GM23248 (cell line): ENCODE measurements around the gene ERCC8. TPM values are rescaled to one million over a fixed set of nuclear protein-coding genes. Genes with fewer than 3 reads are reported as not detected.

Source experiments
- DNase-seq: peaks from one replicate; pipeline ENCODE4 v3.0.0-alpha.2; 2015
- H2AFZ ChIP-seq: fragments of 200-600 bp; sonication (generic); 2 replicates; pipeline ENCODE4 v1.6.1; 2016; ENCODE audit warnings: antibody characterized with exemption
- H3F3A ChIP-seq: fragments of 200-600 bp; sonication (generic); 2 replicates; pipeline ENCODE4 v1.6.1; 2016; ENCODE audit warnings: mild to moderate bottlenecking, antibody characterized with exemption, mixed run types; ENCODE audit not compliant: insufficient read depth
- H3K27ac ChIP-seq: fragments of 200-600 bp; sonication (generic); 2 replicates; pipeline ENCODE4 v1.5.1; 2016; ENCODE audit warnings: mild to moderate bottlenecking
- H3K27me3 ChIP-seq: fragments of 200-600 bp; sonication (generic); replicated peaks from 2 replicates; pipeline ENCODE4 v1.6.1; 2016; ENCODE audit warnings: mild to moderate bottlenecking; ENCODE audit not compliant: insufficient read depth
- H3K36me3 ChIP-seq: fragments of 200-600 bp; sonication (generic); 2 replicates; pipeline ENCODE4 v1.6.1; 2016; ENCODE audit warnings: low read depth, mild to moderate bottlenecking
- H3K4me1 ChIP-seq: fragments of 200-600 bp; sonication (generic); 2 replicates; pipeline ENCODE4 v1.6.1; 2016; ENCODE audit warnings: mild to moderate bottlenecking; ENCODE audit not compliant: insufficient read depth
- H3K4me2 ChIP-seq: fragments of 200-600 bp; sonication (generic); one replicate; pipeline ENCODE4 v1.6.1; 2016; ENCODE audit warnings: mild to moderate bottlenecking; ENCODE audit not compliant: unreplicated experiment
- H3K4me3 ChIP-seq: fragments of 200-600 bp; sonication (generic); 2 replicates; pipeline ENCODE4 v1.5.1; 2016; ENCODE audit warnings: mild to moderate bottlenecking
- H3K79me2 ChIP-seq: fragments of 200-600 bp; sonication (generic); 2 replicates; pipeline ENCODE4 v1.6.1; 2016; ENCODE audit warnings: mild to moderate bottlenecking; ENCODE audit not compliant: insufficient read depth
- H3K9ac ChIP-seq: fragments of 200-600 bp; sonication (generic); 2 replicates; pipeline ENCODE4 v1.6.1; 2016; ENCODE audit warnings: mild to moderate bottlenecking
- H3K9me2 ChIP-seq: fragments of 200-600 bp; sonication (generic); 2 replicates; pipeline ENCODE4 v1.6.1; 2016; ENCODE audit warnings: mixed run types, mild to moderate bottlenecking, moderate library complexity; ENCODE audit not compliant: insufficient read depth
- H3K9me3 ChIP-seq: fragments of 200-600 bp; sonication (generic); one replicate; pipeline ENCODE4 v1.6.1; 2017; ENCODE audit warnings: low read depth
- H4K20me1 ChIP-seq: fragments of 200-600 bp; sonication (generic); 2 replicates; pipeline ENCODE4 v1.6.0; 2016; ENCODE audit not compliant: insufficient read depth
- EZH2 ChIP-seq: fragments of 200-600 bp; sonication (generic); IDR thresholded peaks from 2 replicates; pipeline ENCODE4 v1.6.1; 2018; ENCODE audit warnings: antibody characterized with exemption, mild to moderate bottlenecking; ENCODE audit not compliant: insufficient read depth, poor library complexity, severe bottlenecking
- EZH2phosphoT487 ChIP-seq: fragments of 200-600 bp; sonication (generic); IDR thresholded peaks from 2 replicates; pipeline ENCODE4 v1.6.1; 2018; ENCODE audit warnings: antibody characterized with exemption, moderate library complexity, mild to moderate bottlenecking, low read depth; ENCODE audit not compliant: insufficient read depth
- WGBS, 2 experiments: methylation state at CpG; one replicate each; pipeline ENCODE4 v1.1.6; 2015 to 2017; ENCODE audit warnings: low lambda C conversion rate in 2 of 2, low coverage in 1 of 2; ENCODE audit errors: missing lambda C conversion rate in 2 of 2; 5-methylcytosine and 5-hydroxymethylcytosine counted together
- in situ Hi-C: fragments of 300-500 bp; cut with MboI; formaldehyde crosslinking; loops from 2 replicates; pipeline ENCODE4 v1.15.0; 2020
- polyA plus RNA-seq: library from polyadenylated mRNA; unstranded; fragments of >200 nt; fragmentation: Nextera tagmentation; extraction: Ambion mirVana; gene quantifications from 2 replicates; pipeline ENCODE4 v1.2.1, GENCODE V29; 2016
- total RNA-seq: library from RNA; depleted of rRNA; stranded (reverse); fragments of >200 nt; shearing (Covaris generic); gene quantifications from 2 replicates; pipeline ENCODE4 v1.2.3, GENCODE V29; 2014

The ERCC8 gene
- total and polyA plus RNA-seq, 2 experiments from 2014 or later, result 12.7 to 15.5 TPM

GRCh38 chr5:60958088-60958487 is 13.2 kb upstream of the ERCC8 start:
- H3K79me2 ChIP-seq, result peaks cover 97% of the 10 kb centered on the region
- TF ChIP-seq EZH2phosphoT487, result no peak
- no peak for TF ChIP-seq EZH2
- H3K27ac ChIP-seq, result no peak overlapping the region
- no peaks in the 10 kb centered on the region for H3K27me3 ChIP-seq
- no peaks in the 10 kb centered on the region for H4K20me1 ChIP-seq
- H3K9me2 ChIP-seq, result no peaks in the 10 kb centered on the region
- no peak overlapping the region for H3K4me3 ChIP-seq
- DNase-seq, result peak; percentile 9
- H3F3A ChIP-seq, result no peaks in the 10 kb centered on the region
- peaks cover 6% of the 10 kb centered on the region for H3K4me1 ChIP-seq
- in situ Hi-C loops, result loop anchor here (25.0 kb wide), 3 partner anchors 704 to 1179 kb away; no protein-coding TSS in a partner anchor
- no peaks in the 10 kb centered on the region for H3K36me3 ChIP-seq
- no peak overlapping the region for H3K9ac ChIP-seq
- H3K9me3 ChIP-seq, result no peaks in the 10 kb centered on the region
- H2AFZ ChIP-seq, result no peak overlapping the region
- peak overlapping the region; percentile 5 for H3K4me2 ChIP-seq

- H2AFZ ChIP-seq, result no peak overlapping the region
- H3F3A ChIP-seq, result no peaks in the 10 kb centered on the region
- H3K27me3 ChIP-seq, result no peaks in the 10 kb centered on the region
- no peak overlapping the region for H3K9ac ChIP-seq
- H3K9me2 ChIP-seq, result no peaks in the 10 kb centered on the region
- no peaks in the 10 kb centered on the region for H3K9me3 ChIP-seq
- DNase-seq, result no peak
- no peaks in the 10 kb centered on the region for H4K20me1 ChIP-seq
- H3K4me3 ChIP-seq, result no peak overlapping the region
- 97 to 98% methylated on average over 3 of the region's 3 CpGs for WGBS, 2 experiments
- no peak for TF ChIP-seq EZH2phosphoT487
- no peak for TF ChIP-seq EZH2
- in situ Hi-C loops, result loop anchor here (25.0 kb wide), 3 partner anchors 707 to 1182 kb away; no protein-coding TSS in a partner anchor
- H3K36me3 ChIP-seq, result no peaks in the 10 kb centered on the region
- H3K27ac ChIP-seq, result no peak overlapping the region
- no peak overlapping the region for H3K4me2 ChIP-seq
- H3K4me1 ChIP-seq, result peaks cover 6% of the 10 kb centered on the region
- H3K79me2 ChIP-seq, result peaks cover 98% of the 10 kb centered on the region
Measured at GRCh38 chr5:60955239-60955638, 10.4 kb upstream of the ERCC8 start.

GRCh38 chr5:60948738-60949137 is 3.9 kb upstream of the ERCC8 start:
- Histone ChIP-seq H3K4me3 (no peak overlapping the region), H3K9me3 (no peaks in the 10 kb centered on the region), H3K4me2 (no peak overlapping the region), H3K27me3 (no peaks in the 10 kb centered on the region), H3K9me2 (no peaks in the 10 kb centered on the region), H3K4me1 (peaks cover 15% of the 10 kb centered on the region), H4K20me1 (no peaks in the 10 kb centered on the region; the same call in 1 of the 2 replicates), H3K9ac (no peak overlapping the region), H3K36me3 (no peaks in the 10 kb centered on the region), H3F3A (peaks cover 13% of the 10 kb centered on the region), H3K79me2 (peaks cover 85% of the 10 kb centered on the region), H3K27ac (no peak overlapping the region), H2AFZ (no peak overlapping the region)
- in situ Hi-C loops, result no loop called here
- TF ChIP-seq EZH2 (no peak), EZH2phosphoT487 (no peak)
- DNase-seq, result no peak
- WGBS, 2 experiments, result 85 to 100% methylated on average over 1 of the region's 1 CpG

GRCh38 chr5:60945813-60946187 is 930 bp upstream of the ERCC8 start:
- 1 to 2% methylated on average over 18 of the region's 18 CpGs for WGBS, 2 experiments
- Histone ChIP-seq H3K4me1 (peaks cover 20% of the 10 kb centered on the region), H3F3A (peaks cover 13% of the 10 kb centered on the region), H3K79me2 (peaks cover 85% of the 10 kb centered on the region), H3K4me3 (peak overlapping the region; percentile 89), H3K27ac (peak overlapping the region; percentile 88), H3K36me3 (no peaks in the 10 kb centered on the region), H2AFZ (peak overlapping the region; percentile 85), H3K27me3 (no peaks in the 10 kb centered on the region), H4K20me1 (no peaks in the 10 kb centered on the region; the same call in 1 of the 2 replicates), H3K4me2 (peak overlapping the region; percentile 87), H3K9ac (peak overlapping the region; percentile 90), H3K9me3 (no peaks in the 10 kb centered on the region), H3K9me2 (no peaks in the 10 kb centered on the region)
- TF ChIP-seq EZH2 (no peak), EZH2phosphoT487 (no peak)
- peak; percentile 81 for DNase-seq
- in situ Hi-C loops, result no loop called here

DNA sequence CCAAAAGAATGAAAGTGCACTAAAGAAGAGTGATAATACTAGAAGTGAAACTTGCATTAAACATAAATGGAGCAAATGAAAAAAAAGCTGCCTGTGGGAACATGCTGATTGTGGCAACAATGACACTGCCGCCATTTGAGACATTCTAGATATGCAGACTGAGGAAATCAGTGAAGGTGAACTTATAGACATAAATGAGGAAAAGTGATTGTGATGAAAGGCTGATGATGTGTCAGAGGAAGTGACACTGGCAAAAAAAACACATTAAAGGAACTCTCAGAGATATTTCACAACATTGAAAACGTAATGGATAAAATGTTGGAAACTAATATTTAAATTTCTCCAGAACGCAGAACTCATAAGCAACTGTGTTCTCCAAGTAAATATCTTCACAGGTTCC is 1.2 kb downstream of the ERCC8 start:
- Histone ChIP-seq H3K79me2 (peaks cover 84% of the 10 kb centered on the region), H3K36me3 (no peaks in the 10 kb centered on the region), H2AFZ (peak overlapping the region; percentile 85; the same call in 1 of the 2 replicates), H3K4me1 (peaks cover 20% of the 10 kb centered on the region), H3K27ac (no peak overlapping the region), H3K9me3 (no peaks in the 10 kb centered on the region), H3K4me2 (peak overlapping the region; percentile 94), H4K20me1 (no peaks in the 10 kb centered on the region; the same call in 1 of the 2 replicates), H3K27me3 (no peaks in the 10 kb centered on the region), H3K4me3 (peak overlapping the region; percentile 89), H3K9ac (no peak overlapping the region), H3K9me2 (no peaks in the 10 kb centered on the region), H3F3A (peaks cover 13% of the 10 kb centered on the region)
- TF ChIP-seq EZH2phosphoT487 (no peak), EZH2 (no peak)
- whole genome bisulfite sequencing, 2 experiments, result 22 to 26% methylated on average over 3 of the region's 3 CpGs
- DNase-seq, result peak; percentile 32
- in situ Hi-C loops, result no loop called here
